NB4 (cell line): ENCODE data around the gene APAF1.

ENCODE experiments used
- MYC ChIP-seq: IDR thresholded peaks from 2 replicates; pipeline ENCODE4 v1.6.1; 2011; ENCODE audit warnings: low read depth, low read length
- POLR2A ChIP-seq: IDR thresholded peaks from 2 replicates; pipeline ENCODE4 v1.6.1; 2011; ENCODE audit warnings: mild to moderate bottlenecking; ENCODE audit not compliant: insufficient read length; ENCODE audit errors: extremely low read depth
- TF ChIP-seq, protein P1 (sequence below): IDR thresholded peaks from one replicate; pipeline ENCODE4 v1.5.1; 2012; ENCODE audit warnings: low read depth, low read length

DNA sequence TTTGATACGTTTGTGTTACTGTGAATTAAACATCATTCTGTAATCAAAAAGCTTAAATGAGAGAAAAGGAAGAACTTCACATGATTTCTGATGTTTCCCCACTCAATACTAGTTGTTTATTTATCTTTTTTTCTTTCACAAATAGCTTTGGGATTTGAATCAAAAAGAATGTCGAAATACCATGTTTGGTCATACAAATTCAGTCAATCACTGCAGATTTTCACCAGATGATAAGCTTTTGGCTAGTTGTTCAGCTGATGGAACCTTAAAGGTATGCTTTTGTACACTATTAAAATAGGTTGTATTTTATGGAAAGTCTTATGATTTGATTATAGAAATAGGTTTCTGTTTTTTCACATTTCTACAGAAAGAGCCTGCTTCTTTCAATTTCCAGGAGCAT is 41.5 kb downstream of the APAF1 start:
- TF ChIP-seq, protein P1, sequence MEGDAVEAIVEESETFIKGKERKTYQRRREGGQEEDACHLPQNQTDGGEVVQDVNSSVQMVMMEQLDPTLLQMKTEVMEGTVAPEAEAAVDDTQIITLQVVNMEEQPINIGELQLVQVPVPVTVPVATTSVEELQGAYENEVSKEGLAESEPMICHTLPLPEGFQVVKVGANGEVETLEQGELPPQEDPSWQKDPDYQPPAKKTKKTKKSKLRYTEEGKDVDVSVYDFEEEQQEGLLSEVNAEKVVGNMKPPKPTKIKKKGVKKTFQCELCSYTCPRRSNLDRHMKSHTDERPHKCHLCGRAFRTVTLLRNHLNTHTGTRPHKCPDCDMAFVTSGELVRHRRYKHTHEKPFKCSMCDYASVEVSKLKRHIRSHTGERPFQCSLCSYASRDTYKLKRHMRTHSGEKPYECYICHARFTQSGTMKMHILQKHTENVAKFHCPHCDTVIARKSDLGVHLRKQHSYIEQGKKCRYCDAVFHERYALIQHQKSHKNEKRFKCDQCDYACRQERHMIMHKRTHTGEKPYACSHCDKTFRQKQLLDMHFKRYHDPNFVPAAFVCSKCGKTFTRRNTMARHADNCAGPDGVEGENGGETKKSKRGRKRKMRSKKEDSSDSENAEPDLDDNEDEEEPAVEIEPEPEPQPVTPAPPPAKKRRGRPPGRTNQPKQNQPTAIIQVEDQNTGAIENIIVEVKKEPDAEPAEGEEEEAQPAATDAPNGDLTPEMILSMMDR, result no peak
- no peak for TF ChIP-seq MYC
- TF ChIP-seq POLR2A, result no peak
